Transverse colon (tissue), 4 donors: ENCODE results near the gene PDPN.

Experiments used
- POLR2A ChIP-seq: fragments of 450-650 bp; IDR thresholded peaks from one replicate; pipeline ENCODE4 v1.6.1; 2016; ENCODE audit warnings: antibody characterized with exemption, mild to moderate bottlenecking, moderate library complexity
- POLR2AphosphoS5 ChIP-seq, 3 donors: sonication (generic); formaldehyde crosslinking; IDR thresholded peaks; one replicate each; pipeline ENCODE4 v1.6.1; 2016; ENCODE audit warnings: antibody characterized with exemption in 3 of 3
- TF ChIP-seq, protein P1 (sequence below), 5 experiments: fragments of 200-600 bp in 3 of 5; fragments of 450-650 bp in 2 of 5; sonication (generic) in 3 of 5; IDR thresholded peaks; 1 replicate in 2 of 5; 2 replicates in 3 of 5; pipeline ENCODE4 v1.5.1; 2016 to 2017; ENCODE audit warnings: antibody characterized with exemption in 5 of 5, inconsistent platforms in 3 of 5, mild to moderate bottlenecking in 2 of 5, moderate library complexity in 1 of 5

- TF ChIP-seq, protein P1, sequence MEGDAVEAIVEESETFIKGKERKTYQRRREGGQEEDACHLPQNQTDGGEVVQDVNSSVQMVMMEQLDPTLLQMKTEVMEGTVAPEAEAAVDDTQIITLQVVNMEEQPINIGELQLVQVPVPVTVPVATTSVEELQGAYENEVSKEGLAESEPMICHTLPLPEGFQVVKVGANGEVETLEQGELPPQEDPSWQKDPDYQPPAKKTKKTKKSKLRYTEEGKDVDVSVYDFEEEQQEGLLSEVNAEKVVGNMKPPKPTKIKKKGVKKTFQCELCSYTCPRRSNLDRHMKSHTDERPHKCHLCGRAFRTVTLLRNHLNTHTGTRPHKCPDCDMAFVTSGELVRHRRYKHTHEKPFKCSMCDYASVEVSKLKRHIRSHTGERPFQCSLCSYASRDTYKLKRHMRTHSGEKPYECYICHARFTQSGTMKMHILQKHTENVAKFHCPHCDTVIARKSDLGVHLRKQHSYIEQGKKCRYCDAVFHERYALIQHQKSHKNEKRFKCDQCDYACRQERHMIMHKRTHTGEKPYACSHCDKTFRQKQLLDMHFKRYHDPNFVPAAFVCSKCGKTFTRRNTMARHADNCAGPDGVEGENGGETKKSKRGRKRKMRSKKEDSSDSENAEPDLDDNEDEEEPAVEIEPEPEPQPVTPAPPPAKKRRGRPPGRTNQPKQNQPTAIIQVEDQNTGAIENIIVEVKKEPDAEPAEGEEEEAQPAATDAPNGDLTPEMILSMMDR (IDR thresholded peaks at IDR 0.05) = no peak
- TF ChIP-seq POLR2A (no peak), POLR2AphosphoS5 (IDR thresholded peaks at IDR 0.05) (no peak)
Observed at GRCh38 chr1:13564073-13564472, 19.6 kb upstream of the PDPN start.
